GM21717 (cell line): ENCODE measurements around the gene KCNA3.

Experiments used
- ATAC-seq: cut with Tn5 transposase; IDR thresholded peaks from one replicate; pipeline ENCODE4 v1.9.1; 2021; ENCODE audit warnings: mild to moderate bottlenecking, moderate library complexity; ENCODE audit not compliant: unreplicated experiment

KCNA3 gene

GRCh38 chr1:110643879-110644472 is 30.8 kb downstream of the KCNA3 start:
- ATAC-seq = no peak

DNA sequence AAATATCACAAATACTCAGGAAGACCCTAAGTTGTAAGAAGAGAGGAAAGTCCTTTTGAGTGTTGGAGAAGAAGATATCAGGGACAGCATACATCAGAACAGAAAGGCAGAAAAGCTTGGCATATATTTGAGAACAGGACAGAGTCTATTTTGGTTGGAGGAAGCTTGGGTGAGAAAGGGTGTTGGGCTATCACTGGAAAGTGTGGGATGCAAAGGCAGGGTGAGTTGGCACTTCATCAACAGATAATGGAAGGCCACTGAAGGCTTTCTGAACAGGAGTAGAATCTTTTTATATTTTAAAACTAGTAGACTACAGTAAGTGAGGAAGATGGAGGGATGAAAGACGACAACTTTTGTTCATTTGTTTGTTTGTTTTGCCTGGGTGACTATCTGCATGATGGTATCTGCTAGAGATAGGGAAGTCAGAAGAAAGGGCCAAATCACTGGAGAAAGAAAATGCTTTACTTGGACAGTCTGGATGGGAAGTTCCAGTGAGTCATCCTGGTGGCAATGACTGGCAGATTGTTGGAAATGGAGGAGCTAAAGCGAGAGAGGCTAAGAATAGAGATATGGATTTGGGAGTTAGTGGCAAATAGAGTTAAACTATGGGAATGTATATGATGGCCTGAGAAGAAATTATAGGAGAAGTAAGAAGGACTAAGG is 34.9 kb downstream of the KCNA3 start:
- no peak for ATAC-seq

GRCh38 chr1:110638556-110638955 is 36.2 kb downstream of the KCNA3 start:
- ATAC-seq = no peak

DNA sequence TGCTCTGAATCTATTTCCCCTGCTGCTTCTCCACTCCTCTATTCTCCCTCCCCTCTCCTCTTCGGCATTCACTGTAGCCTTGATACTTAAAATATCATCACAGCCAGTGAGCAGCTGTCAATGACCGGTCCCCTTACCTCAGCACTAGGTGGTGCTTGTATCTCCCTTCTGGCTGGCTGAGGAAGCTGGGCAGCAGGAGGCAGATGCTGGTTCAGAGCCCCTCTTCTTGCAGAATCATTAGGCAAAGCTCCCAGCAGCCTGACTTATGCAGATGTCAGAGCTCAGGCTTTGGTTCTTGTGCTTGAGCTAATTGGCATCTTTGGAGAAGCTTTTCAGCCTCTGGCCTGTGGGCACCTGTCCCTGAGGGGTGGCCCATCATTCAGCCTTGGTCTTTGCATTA is 36.7 kb downstream of the KCNA3 start:
- ATAC-seq = no peak

DNA sequence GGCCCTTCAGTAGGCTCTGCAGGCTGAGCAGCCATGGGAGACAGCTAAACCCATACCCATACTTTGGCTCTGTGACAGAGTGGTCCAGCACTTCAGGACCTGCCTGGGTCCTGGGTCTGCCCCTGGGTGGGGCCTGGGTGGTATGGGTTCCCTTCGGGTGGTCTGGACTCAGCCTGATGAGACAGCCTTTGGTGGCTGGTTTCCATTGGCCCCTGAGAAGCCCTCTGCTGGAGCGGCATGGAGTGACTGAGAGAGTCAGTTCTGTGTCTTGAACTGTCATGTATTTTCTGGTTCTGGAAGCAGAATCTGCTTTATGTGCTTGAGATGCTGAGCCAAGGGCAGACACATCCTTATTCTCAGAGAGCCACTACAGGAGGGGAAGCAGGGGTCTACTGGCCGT is 37.3 kb downstream of the KCNA3 start:
- ATAC-seq = no peak

DNA sequence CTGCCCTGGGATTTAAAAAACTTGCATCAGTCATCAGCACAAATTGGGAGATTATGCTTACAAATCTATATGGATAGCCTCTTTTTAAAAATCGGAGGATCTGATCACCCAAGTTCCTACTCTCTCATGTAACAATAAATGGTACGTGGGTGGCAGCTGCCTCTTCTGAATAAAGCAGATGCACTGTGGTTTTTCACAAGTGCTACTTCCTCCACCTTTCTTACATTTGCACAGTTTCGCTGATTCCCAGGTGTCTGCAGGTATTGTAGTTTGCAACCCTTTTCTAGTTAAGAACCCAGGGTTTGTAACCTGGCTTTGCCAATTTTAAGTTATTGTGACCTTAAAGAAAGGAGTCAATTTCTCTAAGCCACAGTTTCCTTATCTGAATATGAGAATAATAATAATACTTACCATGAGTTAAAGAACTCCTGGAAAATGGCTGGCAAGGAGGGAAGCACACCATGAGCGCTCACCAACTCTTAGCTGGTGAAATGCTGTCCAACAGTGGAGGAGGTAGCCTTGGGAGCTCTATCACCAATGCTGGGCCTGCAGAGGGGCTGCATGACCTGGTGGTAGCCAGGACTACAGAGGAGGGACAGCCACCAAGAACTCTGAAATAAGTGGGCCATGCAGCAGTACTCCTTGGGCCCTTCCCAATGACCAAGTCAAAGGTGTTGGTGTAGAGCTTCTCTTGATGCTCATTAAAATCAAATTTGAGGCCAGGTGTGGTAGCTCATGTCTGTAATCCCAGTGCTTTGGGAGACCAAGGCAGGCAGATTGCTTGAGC is 38.4 kb downstream of the KCNA3 start:
- ATAC-seq = no peak

- no peak for ATAC-seq
Measured at GRCh38 chr1:110635434-110635833, 39.3 kb downstream of the KCNA3 start.

DNA sequence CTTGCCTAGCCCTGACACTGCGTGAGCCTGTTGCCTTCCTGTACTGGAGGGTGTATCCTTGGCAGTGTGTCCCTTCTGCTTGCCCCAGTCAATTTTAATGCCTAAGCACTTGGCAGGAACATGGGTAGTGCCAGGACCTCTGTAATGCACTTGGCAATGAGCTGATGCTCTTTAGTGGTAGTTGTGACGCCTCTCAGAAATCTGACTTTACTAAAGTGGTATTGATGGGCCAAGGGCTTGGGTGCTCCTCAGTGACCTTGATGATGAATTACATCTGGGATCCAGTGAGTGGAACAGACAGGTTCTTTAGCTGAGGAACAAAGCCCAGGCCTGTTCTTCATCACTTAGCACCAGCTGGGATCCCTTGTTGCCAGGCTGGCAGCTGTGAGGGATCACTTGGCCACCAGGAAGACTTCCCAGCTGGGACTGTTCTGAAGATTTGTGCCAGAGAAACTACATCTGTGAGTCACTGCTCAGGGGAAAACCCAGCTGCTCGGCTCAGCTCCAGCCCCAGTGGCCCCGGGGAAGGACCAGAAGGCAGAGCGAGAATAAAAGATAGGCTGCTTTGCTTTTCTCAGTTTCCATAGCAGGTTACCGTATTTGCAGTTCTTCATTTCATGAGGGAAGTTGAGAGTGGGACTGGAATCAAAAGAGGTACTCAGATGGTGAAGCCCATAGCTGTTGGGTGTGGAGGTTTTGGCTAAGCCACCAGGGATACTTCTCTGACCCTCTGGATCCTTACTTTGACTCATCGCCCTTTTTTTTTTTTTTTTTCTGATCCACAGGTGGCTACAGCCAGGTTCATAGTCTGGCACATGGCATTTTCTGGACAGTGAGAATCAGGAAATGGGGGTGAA is 40.1 kb downstream of the KCNA3 start:
- peak; percentile 54 for ATAC-seq

GRCh38 chr1:110634086-110634454 is 40.7 kb downstream of the KCNA3 start:
- no peak for ATAC-seq

DNA sequence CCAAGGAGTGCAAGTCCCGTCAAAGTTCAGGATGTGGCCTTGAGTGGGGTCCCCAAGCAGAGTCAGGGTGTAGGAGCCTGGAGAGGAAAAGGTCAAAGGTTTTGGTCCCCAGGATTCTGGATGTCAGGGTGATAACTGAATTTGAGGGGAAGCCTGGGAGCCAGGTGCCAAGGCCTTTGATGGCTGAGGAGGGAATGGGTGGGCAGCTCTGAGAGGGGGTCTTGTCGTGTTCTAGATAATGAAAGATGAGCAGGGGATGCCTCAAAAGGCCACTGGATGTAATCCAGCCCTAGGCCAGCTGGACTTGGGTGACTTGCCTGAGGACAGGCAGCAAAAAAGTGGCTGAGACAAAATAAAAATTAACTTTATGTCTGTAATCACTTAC is 41.1 kb downstream of the KCNA3 start:
- ATAC-seq = no peak

DNA sequence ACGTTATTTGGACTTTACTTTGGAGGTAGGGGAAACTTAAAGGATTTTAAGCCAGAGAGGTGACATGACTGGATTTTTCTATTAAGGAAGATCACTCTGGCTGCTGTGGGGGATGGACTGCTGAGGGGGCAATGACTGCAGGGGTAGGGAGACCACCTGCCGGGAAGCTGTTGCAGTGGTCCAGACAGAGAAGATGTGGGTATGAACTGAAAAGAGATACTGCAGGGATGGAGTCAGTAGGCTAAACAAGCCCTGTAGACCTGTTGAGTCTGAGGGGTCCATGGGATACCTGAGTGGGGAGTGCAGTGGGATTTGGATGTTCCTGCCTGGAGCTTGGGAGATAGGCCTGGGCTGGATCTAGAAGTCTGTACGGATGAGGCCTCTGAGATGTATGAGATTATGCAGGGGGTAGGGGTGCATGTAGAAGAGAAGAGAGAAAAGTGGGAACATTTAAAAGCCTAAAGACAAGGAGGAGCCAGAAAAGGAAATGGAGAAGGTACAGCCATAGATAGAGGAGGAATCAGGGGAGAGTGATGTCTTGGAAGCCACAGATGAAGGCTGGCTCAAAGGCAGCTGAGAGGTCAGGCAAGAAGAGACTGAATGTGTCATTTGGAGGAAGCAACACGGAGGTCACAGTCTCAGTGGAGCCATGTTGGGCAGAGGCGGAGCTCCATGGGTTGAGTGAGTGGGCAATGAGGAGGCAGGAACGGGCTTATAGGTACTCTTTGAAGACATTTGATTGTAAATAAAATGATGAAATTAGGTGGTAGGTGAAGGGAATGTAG is 42.7 kb downstream of the KCNA3 start:
- no peak for ATAC-seq

GRCh38 chr1:110630839-110631663 is 43.7 kb downstream of the KCNA3 start:
- ATAC-seq = peak; percentile 45

DNA sequence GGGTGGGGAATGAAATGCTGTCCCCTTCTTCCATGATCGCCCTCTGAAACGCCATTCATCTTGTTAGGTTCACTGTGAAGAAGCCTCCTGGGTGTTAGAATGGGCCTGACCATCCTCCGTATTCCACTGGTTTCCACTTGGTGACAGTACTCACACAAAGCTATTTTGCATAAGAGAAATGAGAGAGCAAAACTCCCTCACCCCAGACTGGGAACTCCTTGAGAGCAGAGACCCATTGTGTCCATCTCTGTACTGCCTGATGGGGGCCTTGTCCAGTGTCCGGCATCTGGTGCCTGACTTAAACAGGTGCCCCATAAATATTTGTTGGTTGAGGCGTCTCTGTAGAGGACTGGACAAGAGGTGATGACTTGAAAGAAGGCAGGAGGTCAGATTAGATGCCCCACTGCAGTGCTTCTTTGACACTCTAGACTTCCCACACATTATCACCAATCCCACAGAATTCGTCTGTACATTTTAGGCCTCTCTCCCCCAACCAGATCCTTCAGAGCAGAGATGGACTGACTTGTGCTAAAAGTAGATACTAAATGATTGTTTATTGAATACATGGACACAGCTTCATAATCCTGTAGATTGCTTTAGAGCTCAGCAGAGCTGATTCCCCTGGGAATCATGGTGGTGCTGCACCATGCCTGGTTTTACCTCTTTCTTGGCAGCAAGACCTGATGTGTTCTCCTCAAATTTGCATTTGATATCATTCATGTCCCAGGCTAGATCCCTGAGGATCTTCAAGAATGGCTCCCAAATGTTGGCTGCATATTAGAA is 46.2 kb downstream of the KCNA3 start:
- ATAC-seq = no peak

DNA sequence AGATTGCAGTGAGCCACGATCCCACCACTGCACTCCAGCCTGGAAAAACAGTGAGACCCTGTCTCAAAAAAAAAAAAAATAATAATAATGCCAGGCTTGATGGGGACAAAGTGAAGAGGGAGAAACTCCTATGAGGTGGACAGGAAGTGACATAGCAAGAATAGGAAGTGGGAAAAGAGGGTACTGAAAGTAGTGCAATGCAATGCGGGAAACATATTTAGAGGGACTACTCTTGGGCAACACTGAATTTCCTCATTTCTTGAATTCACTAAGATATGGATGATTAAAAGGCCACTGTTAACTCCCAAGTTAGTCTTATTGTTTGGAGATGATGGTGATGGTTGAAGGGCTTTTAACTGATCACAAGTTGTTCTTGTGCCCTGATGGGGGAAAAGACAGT is 47.0 kb downstream of the KCNA3 start:
- ATAC-seq = no peak

DNA sequence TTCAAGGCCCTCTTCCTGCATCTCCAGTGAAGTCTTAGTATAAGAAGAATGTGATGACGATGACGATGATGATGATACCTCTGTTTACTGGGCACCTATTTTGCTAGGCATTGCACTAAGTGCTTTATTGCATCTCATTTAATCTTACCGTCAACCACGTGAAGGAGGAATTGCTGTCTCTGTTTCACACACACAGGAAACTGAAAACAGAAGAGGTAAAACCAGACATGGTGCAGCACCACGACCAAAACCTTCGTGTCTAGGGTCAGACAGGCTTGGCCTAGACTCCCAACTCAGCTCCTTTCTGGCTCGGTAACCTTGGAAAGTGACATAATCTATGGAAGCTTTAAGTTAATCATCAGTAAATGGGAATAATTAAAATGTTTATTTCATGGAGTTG is 47.9 kb downstream of the KCNA3 start:
- no peak for ATAC-seq
